Endothelial cell of umbilical vein (primary cell): Measurements from ENCODE around the gene IGFBP3.

Experiments used
- CTCF ChIP-seq, 2 donors: IDR thresholded peaks; 1 replicate in 1 of 2; 2 replicates in 1 of 2; pipeline ENCODE4 v1.5.1; 2011; ENCODE audit warnings: low read length in 2 of 2, mild to moderate bottlenecking in 2 of 2, moderate library complexity in 2 of 2, control low read depth in 1 of 2, inconsistent platforms in 1 of 2, low read depth in 1 of 2; ENCODE audit not compliant: insufficient read depth in 1 of 2; ENCODE audit errors: extremely low read depth in 1 of 2
- EZH2 ChIP-seq: IDR thresholded peaks from 2 replicates; pipeline ENCODE4 v1.6.1; 2012; ENCODE audit warnings: borderline replicate concordance, low read depth, mild to moderate bottlenecking, moderate library complexity, low read length, inconsistent platforms; ENCODE audit not compliant: severe bottlenecking
- GATA2 ChIP-seq: IDR thresholded peaks from 2 replicates; pipeline ENCODE4 v1.7.0; 2011; ENCODE audit warnings: low read depth, mild to moderate bottlenecking, moderate library complexity, mixed read lengths, low read length; ENCODE audit not compliant: insufficient read length, insufficient read depth
- JUN ChIP-seq: IDR thresholded peaks from 2 replicates; pipeline ENCODE4 v1.6.1; 2011; ENCODE audit warnings: borderline replicate concordance, low read depth; ENCODE audit not compliant: insufficient read length, insufficient read depth
- MAX ChIP-seq: IDR thresholded peaks from 2 replicates; pipeline ENCODE4 v1.6.1; 2011; ENCODE audit not compliant: insufficient read depth, insufficient read length
- MYC ChIP-seq: IDR thresholded peaks from one replicate; pipeline ENCODE4 v1.6.1; 2011; ENCODE audit warnings: mild to moderate bottlenecking, low read depth, low read length
- POLR2A ChIP-seq: IDR thresholded peaks from 2 replicates; pipeline ENCODE4 v1.6.1; 2012; ENCODE audit warnings: low read depth, mild to moderate bottlenecking, control low read depth, low read length
- POLR2AphosphoS5 ChIP-seq: IDR thresholded peaks from 2 replicates; pipeline ENCODE4 v1.6.1; 2012; ENCODE audit warnings: low read depth, mild to moderate bottlenecking, control low read depth, low read length, moderate library complexity; ENCODE audit not compliant: insufficient read depth

GRCh38 chr7:45881280-45881758 is 39.8 kb downstream of the IGFBP3 start:
- TF ChIP-seq CTCF (IDR thresholded peaks at IDR 0.05; ENCODE audit: extremely low read depth in 1 of 2, insufficient read depth in 1 of 2, low read depth in 1 of 2, low read length in 2 of 2): no peak
- TF ChIP-seq POLR2AphosphoS5: no peak
- TF ChIP-seq MYC: no peak
- no peak for TF ChIP-seq GATA2
- no peak for TF ChIP-seq POLR2A
- TF ChIP-seq JUN: no peak
- TF ChIP-seq EZH2: no peak
- no peak for TF ChIP-seq MAX
